ENCODE results near the gene ZFHX3.

ZFHX3 gene

GRCh38 chr16:72832621-72833248 is 215.2 kb downstream of the ZFHX3 start:
- TF ChIP-seq FOXM1 (IDR thresholded peaks at IDR 0.05; ENCODE audit: borderline replicate concordance, low read depth) (no peak), RAD21 (IDR thresholded peaks at IDR 0.05; ENCODE audit: low read depth) (peak; percentile 95), USF1 (IDR thresholded peaks at IDR 0.05) (no peak)

GRCh38 chr16:72829846-72830775 is 217.8 kb downstream of the ZFHX3 start:
- no peak for TF ChIP-seq MAX (IDR thresholded peaks at IDR 0.05)
- TF ChIP-seq EGR1 (IDR thresholded peaks at IDR 0.05) = no peak
- no peak for TF ChIP-seq CREB1 (IDR thresholded peaks at IDR 0.05; ENCODE audit: low read depth)
- no peak for TF ChIP-seq FOXM1 (IDR thresholded peaks at IDR 0.05; ENCODE audit: borderline replicate concordance, low read depth)
- no peak for TF ChIP-seq TAF1 (IDR thresholded peaks at IDR 0.05; ENCODE audit: low read depth)
- TF ChIP-seq CEBPB (IDR thresholded peaks at IDR 0.05) = no peak
- TF ChIP-seq ZBTB7A (IDR thresholded peaks at IDR 0.05; ENCODE audit: low read depth) = no peak
- no peak for TF ChIP-seq NFIC (IDR thresholded peaks at IDR 0.05)
- TF ChIP-seq TCF12 (IDR thresholded peaks at IDR 0.05; ENCODE audit: low read depth) = no peak
- TF ChIP-seq USF1 (IDR thresholded peaks at IDR 0.05) = no peak
- TF ChIP-seq TEAD4 (IDR thresholded peaks at IDR 0.05) = no peak
- no peak for TF ChIP-seq RAD21 (IDR thresholded peaks at IDR 0.05; ENCODE audit: low read depth)
- no peak for TF ChIP-seq YY1 (IDR thresholded peaks at IDR 0.05; ENCODE audit: low read depth)
- TF ChIP-seq EP300 (IDR thresholded peaks at IDR 0.05; ENCODE audit: borderline replicate concordance) = no peak
- no peak for TF ChIP-seq REST (IDR thresholded peaks at IDR 0.05; ENCODE audit: low read depth)

- TF ChIP-seq FOXM1 (IDR thresholded peaks at IDR 0.05; ENCODE audit: borderline replicate concordance, low read depth) = no peak
- no peak for TF ChIP-seq ZBTB7A (IDR thresholded peaks at IDR 0.05; ENCODE audit: low read depth)
- no peak for TF ChIP-seq TEAD4 (IDR thresholded peaks at IDR 0.05)
- TF ChIP-seq EP300 (IDR thresholded peaks at IDR 0.05; ENCODE audit: borderline replicate concordance) = no peak
- no peak for TF ChIP-seq EGR1 (IDR thresholded peaks at IDR 0.05)
- TF ChIP-seq CEBPB (IDR thresholded peaks at IDR 0.05) = no peak
- TF ChIP-seq CREB1 (IDR thresholded peaks at IDR 0.05; ENCODE audit: low read depth) = no peak
- no peak for TF ChIP-seq TCF12 (IDR thresholded peaks at IDR 0.05; ENCODE audit: low read depth)
- no peak for TF ChIP-seq TAF1 (IDR thresholded peaks at IDR 0.05; ENCODE audit: low read depth)
- no peak for TF ChIP-seq MAX (IDR thresholded peaks at IDR 0.05)
- no peak for TF ChIP-seq RAD21 (IDR thresholded peaks at IDR 0.05; ENCODE audit: low read depth)
- TF ChIP-seq NFIC (IDR thresholded peaks at IDR 0.05) = no peak
- no peak for TF ChIP-seq YY1 (IDR thresholded peaks at IDR 0.05; ENCODE audit: low read depth)
- TF ChIP-seq USF1 (IDR thresholded peaks at IDR 0.05) = no peak
- no peak for TF ChIP-seq REST (IDR thresholded peaks at IDR 0.05; ENCODE audit: low read depth)
These were observed 220.1 kb downstream of the ZFHX3 start for GRCh38 chr16:72827866-72828265.

GRCh38 chr16:72825912-72826621 is 221.9 kb downstream of the ZFHX3 start:
- TF ChIP-seq TEAD4 (IDR thresholded peaks at IDR 0.05) = no peak
- no peak for TF ChIP-seq USF1 (IDR thresholded peaks at IDR 0.05)
- TF ChIP-seq FOXM1 (IDR thresholded peaks at IDR 0.05; ENCODE audit: borderline replicate concordance, low read depth) = no peak
- TF ChIP-seq ZBTB7A (IDR thresholded peaks at IDR 0.05; ENCODE audit: low read depth) = no peak
- no peak for TF ChIP-seq TCF12 (IDR thresholded peaks at IDR 0.05; ENCODE audit: low read depth)
- no peak for TF ChIP-seq EP300 (IDR thresholded peaks at IDR 0.05; ENCODE audit: borderline replicate concordance)
- TF ChIP-seq MAX (IDR thresholded peaks at IDR 0.05) = no peak
- no peak for TF ChIP-seq TAF1 (IDR thresholded peaks at IDR 0.05; ENCODE audit: low read depth)
- no peak for TF ChIP-seq REST (IDR thresholded peaks at IDR 0.05; ENCODE audit: low read depth)
- TF ChIP-seq YY1 (IDR thresholded peaks at IDR 0.05; ENCODE audit: low read depth) = no peak
- no peak for TF ChIP-seq EGR1 (IDR thresholded peaks at IDR 0.05)
- no peak for TF ChIP-seq NFIC (IDR thresholded peaks at IDR 0.05)
- TF ChIP-seq CEBPB (IDR thresholded peaks at IDR 0.05) = no peak
- TF ChIP-seq CREB1 (IDR thresholded peaks at IDR 0.05; ENCODE audit: low read depth) = no peak
- no peak for TF ChIP-seq RAD21 (IDR thresholded peaks at IDR 0.05; ENCODE audit: low read depth)
